Ascending aorta (tissue), 2 donors: ENCODE data around the gene BORCS8. TPM values are rescaled to one million over a fixed set of nuclear protein-coding genes. Genes with fewer than 3 reads are reported as not detected.
"Not testable (repeated sequence)": the region's sequence is repeated elsewhere in the genome, so short reads cannot be mapped to it uniquely, and the experiment has no call there.

Source experiments
- DNase-seq, 2 donors: peaks; one replicate each; pipeline ENCODE4 v3.0.0-alpha.2; 2019; ENCODE audit warnings: low spot score in 2 of 2
- H3K27ac ChIP-seq, 2 donors: fragments of 200-600 bp; sonication (generic); one replicate each; pipeline ENCODE4 v1.5.1; 2016 to 2017; ENCODE audit warnings: mild to moderate bottlenecking in 1 of 2
- H3K27me3 ChIP-seq: fragments of 200-600 bp; sonication (generic); one replicate; pipeline ENCODE4 v1.5.1; 2017
- H3K36me3 ChIP-seq, 2 donors: fragments of 200-600 bp; sonication (generic); one replicate each; pipeline ENCODE4 v1.5.1; 2016
- H3K4me1 ChIP-seq, 2 donors: fragments of 200-600 bp; sonication (generic); one replicate each; pipeline ENCODE4 v1.5.1; 2016 to 2017; ENCODE audit warnings: mild to moderate bottlenecking in 1 of 2
- H3K4me3 ChIP-seq, 2 donors: fragments of 200-600 bp; sonication (generic); one replicate each; pipeline ENCODE4 v1.5.1; 2016 to 2017; ENCODE audit warnings: mild to moderate bottlenecking in 1 of 2
- H3K9me3 ChIP-seq, 2 donors: fragments of 200-600 bp; sonication (generic); one replicate each; pipeline ENCODE4 v1.5.1; 2016
- intact Hi-C: fragments of 100-400 bp; cut with DNase I; formaldehyde crosslinking; loops from one replicate; pipeline ENCODE4 v1.15.1; 2023
- total RNA-seq: library from RNA; depleted of rRNA; stranded (reverse); fragments of >200 nt; gene quantifications from one replicate; pipeline ENCODE4 v1.1.0, GENCODE V29; 2016
- TF ChIP-seq, protein P1 (sequence below), 3 experiments: fragments of 200-600 bp in 2 of 3; fragments of 450-650 bp in 1 of 3; sonication (generic) in 2 of 3; IDR thresholded peaks; one replicate each; pipeline ENCODE4 v1.5.1; 2016 to 2019; ENCODE audit warnings: antibody characterized with exemption in 3 of 3, mild to moderate bottlenecking in 1 of 3, moderate library complexity in 1 of 3

BORCS8 gene
- total RNA-seq, 1 donor from 2014 or later: 26.9 TPM

DNA sequence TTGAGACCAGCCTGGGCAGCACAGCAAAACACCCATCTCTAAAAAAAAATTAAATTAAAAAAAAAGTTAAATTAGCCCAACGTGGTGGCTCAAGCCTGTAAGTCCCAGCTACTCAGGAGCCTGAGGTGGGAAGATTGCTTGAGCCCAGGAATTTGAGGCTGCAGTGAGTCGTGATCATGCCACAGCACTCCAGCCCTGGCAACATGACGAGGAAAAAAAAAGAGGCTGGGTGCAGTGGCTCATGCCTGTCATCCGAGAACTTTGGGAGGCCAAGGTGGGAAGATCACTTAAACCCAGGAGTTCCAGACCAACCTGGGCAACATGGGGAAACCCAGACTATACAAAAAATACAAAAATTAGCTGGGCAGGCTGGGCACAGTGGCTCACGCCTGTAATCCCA, 51.5 kb downstream of the BORCS8 start:
- Histone ChIP-seq H3K27ac (no peak overlapping the region), H3K36me3 (no peaks in the 10 kb centered on the region), H3K4me1 (peaks cover 0 to 8% of the 10 kb centered on the region in 2 donors), H3K27me3 (no peaks in the 10 kb centered on the region), H3K4me3 (no peak overlapping the region), H3K9me3 (no peaks in the 10 kb centered on the region)
- TF ChIP-seq, protein P1, sequence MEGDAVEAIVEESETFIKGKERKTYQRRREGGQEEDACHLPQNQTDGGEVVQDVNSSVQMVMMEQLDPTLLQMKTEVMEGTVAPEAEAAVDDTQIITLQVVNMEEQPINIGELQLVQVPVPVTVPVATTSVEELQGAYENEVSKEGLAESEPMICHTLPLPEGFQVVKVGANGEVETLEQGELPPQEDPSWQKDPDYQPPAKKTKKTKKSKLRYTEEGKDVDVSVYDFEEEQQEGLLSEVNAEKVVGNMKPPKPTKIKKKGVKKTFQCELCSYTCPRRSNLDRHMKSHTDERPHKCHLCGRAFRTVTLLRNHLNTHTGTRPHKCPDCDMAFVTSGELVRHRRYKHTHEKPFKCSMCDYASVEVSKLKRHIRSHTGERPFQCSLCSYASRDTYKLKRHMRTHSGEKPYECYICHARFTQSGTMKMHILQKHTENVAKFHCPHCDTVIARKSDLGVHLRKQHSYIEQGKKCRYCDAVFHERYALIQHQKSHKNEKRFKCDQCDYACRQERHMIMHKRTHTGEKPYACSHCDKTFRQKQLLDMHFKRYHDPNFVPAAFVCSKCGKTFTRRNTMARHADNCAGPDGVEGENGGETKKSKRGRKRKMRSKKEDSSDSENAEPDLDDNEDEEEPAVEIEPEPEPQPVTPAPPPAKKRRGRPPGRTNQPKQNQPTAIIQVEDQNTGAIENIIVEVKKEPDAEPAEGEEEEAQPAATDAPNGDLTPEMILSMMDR (IDR thresholded peaks at IDR 0.05): no peak
- intact Hi-C loops: no loop called here
- no peak for DNase-seq

DNA sequence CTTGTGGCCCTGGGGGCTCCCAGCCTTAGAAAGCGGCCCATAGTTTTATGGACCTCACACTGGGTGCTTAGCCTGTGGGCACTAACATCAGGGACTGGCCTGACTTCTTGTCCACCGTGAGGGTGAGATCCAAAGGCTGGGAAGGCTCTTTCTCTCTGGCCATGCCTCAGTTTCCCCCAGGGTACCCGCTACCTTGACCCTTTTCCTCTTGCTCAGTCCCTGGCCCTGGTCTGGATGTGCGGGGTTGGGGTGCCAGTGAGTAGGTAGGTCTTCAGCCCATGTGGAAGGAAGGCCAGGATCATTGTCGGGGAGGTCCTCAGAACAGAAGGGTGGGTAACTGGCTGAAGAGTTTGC, 52.1 kb downstream of the BORCS8 start:
- TF ChIP-seq, protein P1 (IDR thresholded peaks at IDR 0.05): no peak
- DNase-seq: no peak
- Histone ChIP-seq H3K27ac (no peak overlapping the region), H3K4me1 (peaks cover 0 to 8% of the 10 kb centered on the region in 2 donors), H3K4me3 (no peak overlapping the region), H3K36me3 (no peaks in the 10 kb centered on the region), H3K27me3 (no peaks in the 10 kb centered on the region), H3K9me3 (no peaks in the 10 kb centered on the region)
- intact Hi-C loops: loop anchor here (2.0 to 10.0 kb wide), 3 partner anchors 53 to 225 kb away; partner anchors contain the start of genes BORCS8, COPE, DDX49 and RFXANK

DNA sequence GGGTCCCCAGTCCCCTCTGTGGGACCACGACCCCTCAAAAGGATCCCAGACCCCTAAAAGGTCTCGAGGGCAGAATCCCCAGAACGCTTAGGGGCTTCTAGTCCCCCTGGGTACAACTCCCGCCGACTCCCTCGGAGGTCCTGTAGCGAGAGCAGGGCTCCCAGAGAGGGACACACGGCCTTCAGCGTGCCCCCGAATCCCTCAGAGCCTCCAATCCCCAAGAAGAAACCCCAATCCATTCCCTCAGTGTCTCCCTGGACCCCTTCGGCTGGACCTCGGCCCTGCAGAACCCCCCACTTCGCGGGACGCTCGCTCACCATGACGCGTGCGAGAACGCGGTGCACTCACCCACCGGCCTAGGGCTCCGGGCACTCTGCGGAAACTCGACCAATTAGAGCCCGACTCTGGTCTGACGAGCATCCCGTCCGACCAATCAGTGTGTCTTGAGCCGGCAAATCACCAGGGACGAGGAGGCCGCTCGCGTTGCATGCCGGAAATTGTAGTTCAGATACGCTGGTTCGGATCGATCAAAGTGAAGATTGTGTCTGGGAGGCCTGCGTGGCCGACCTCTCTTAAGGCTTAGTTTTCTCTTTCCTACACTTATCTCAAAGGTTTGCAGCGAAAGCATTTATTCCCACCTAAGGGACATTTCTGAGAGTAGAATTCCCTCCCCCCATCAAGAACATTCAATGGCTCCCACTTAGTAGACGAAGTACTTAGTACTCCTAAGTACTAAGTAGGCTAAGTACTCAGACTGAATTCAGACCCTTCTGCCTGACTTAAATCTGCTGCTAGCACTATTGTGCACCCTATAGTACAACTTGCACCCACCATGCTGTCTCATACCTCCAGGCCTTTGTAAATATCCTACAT, 53.6 kb downstream of the BORCS8 start, which contains the start of gene TMEM161A:
TSS of gene TMEM161A (minus strand) at position 370 of the 873 bp plus-strand sequence. CDS start at position 320, 50 bp downstream.
- Histone ChIP-seq H3K4me3 (peak within 1 kb of the TSS; percentile 56 to 77), H3K27ac (no peak within 1 kb of the TSS), H3K27me3 (no peaks in the 10 kb centered on the region), H3K4me1 (peaks cover 0 to 8% of the 10 kb centered on the region in 2 donors), H3K9me3 (no peaks in the 10 kb centered on the region), H3K36me3 (no peaks in the 10 kb centered on the region)
- DNase-seq: peak; percentile 94 to 98
- intact Hi-C loops: loop anchor here (1.0 to 10.0 kb wide), 4 partner anchors 54 to 224 kb away; partner anchors contain the start of genes BORCS8, COPE, DDX49 and RFXANK
- TF ChIP-seq, protein P1 (IDR thresholded peaks at IDR 0.05): no peak

DNA sequence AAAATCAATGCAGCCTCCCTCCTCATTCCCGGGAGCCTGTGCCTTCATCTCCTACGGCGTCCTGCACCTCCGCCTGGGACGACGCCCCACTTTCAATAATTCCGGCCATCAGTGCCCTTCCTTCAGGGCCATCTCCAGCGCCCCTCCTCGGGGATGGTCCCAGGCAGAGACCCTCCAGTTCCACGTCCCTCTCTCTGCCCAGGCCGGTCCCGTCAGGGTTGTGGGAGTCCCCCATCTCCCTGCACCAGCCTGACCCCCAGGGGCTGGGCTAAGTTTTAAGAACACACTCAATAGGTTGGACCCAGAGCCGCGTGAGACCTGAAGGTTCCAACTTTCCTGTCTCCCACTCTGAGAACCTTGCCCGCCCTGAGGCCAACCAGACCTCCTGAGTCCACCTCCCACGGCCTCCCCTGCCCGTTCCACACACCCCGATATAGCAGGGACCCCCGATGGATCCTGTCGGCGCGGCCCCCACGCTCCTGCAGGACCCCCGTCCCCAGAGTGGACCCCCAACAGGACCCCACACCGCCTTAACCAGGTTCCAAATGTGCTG, 54.3 kb downstream of the BORCS8 start:
- intact Hi-C loops: loop anchor here (1.0 to 10.0 kb wide), 4 partner anchors 55 to 223 kb away; partner anchors contain the start of genes BORCS8, COPE, DDX49 and RFXANK
- no peak for DNase-seq
- H3K27ac ChIP-seq: no peak overlapping the region

DNA sequence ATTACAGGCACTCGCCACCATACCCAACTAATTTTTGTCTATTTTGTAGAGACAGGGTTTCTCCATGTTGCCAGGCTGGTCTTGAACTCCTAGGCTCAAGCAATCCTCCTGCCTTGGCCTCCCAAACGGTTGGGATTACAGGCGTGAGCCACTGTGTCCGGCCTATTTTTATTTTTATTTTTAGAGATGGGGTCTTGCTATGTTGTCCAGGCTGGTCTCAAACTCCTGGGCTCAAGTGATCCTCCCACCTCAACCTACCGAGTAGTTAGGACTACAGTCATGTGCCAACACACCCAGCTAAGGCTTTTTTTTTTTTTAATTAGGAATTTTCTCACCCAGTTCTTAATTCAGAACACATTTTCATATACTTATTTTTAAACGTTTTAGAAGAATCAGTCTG, 56.2 kb downstream of the BORCS8 start:
- intact Hi-C loops: loop anchor here (10.0 kb wide), 1 partner anchor 221 kb away; the partner anchor contains the start of genes COPE and DDX49
- not testable (repeated sequence) for H3K36me3 ChIP-seq, H3K4me1 ChIP-seq, DNase-seq, H3K9me3 ChIP-seq, H3K27ac ChIP-seq, H3K4me3 ChIP-seq, H3K27me3 ChIP-seq

More for the DNA sequence above, 54.3 kb downstream of the BORCS8 start:
- no peaks in the 10 kb centered on the region for H3K27me3 ChIP-seq
- no peaks in the 10 kb centered on the region for H3K9me3 ChIP-seq
- H3K4me3 ChIP-seq: peak overlapping the region; percentile 56 to 77
- H3K4me1 ChIP-seq: peaks cover 0 to 8% of the 10 kb centered on the region in 2 donors
- peaks cover 0 to under 1% of the 10 kb centered on the region in 2 donors for H3K36me3 ChIP-seq
- TF ChIP-seq, protein P1 (IDR thresholded peaks at IDR 0.05): no peak
